KMS-11 (cell line): Measurements from ENCODE around the gene ZBTB32.
"Not testable (repeated sequence)": the region's sequence is repeated elsewhere in the genome, so short reads cannot be mapped to it uniquely, and the experiment has no call there.

ENCODE experiments used
- H2AFZ ChIP-seq: fragments of 200-600 bp; sonication (generic); 2 replicates; pipeline ENCODE4 v1.6.1; 2016; ENCODE audit warnings: antibody characterized with exemption, mixed run types, low read depth
- H3K27ac ChIP-seq: fragments of 200-600 bp; sonication (generic); 2 replicates; pipeline ENCODE4 v1.6.1; 2016; ENCODE audit warnings: mild to moderate bottlenecking, mixed run types
- H3K27me3 ChIP-seq: fragments of 200-600 bp; sonication (generic); 2 replicates; pipeline ENCODE4 v1.6.1; 2017; ENCODE audit warnings: mild to moderate bottlenecking, low read depth, mixed run types, moderate library complexity; ENCODE audit not compliant: insufficient read depth
- H3K36me3 ChIP-seq: fragments of 200-600 bp; sonication (generic); 2 replicates; pipeline ENCODE4 v1.6.1; 2017; ENCODE audit warnings: mild to moderate bottlenecking, mixed run types; ENCODE audit not compliant: insufficient read depth
- H3K4me1 ChIP-seq: fragments of 200-600 bp; sonication (generic); 2 replicates; pipeline ENCODE4 v1.6.1; 2016; ENCODE audit warnings: mild to moderate bottlenecking, low read depth, mixed run types; ENCODE audit not compliant: poor library complexity, severe bottlenecking
- H3K4me2 ChIP-seq: fragments of 200-600 bp; sonication (generic); 2 replicates; pipeline ENCODE4 v1.7.0; 2016; ENCODE audit warnings: mild to moderate bottlenecking, mixed run types
- H3K4me3 ChIP-seq: fragments of 200-600 bp; sonication (generic); IDR thresholded peaks from 2 replicates; pipeline ENCODE4 v1.6.1; 2017; ENCODE audit warnings: low read depth, low read length, mixed read lengths; ENCODE audit not compliant: insufficient read depth
- H3K79me2 ChIP-seq: fragments of 200-600 bp; sonication (generic); 2 replicates; pipeline ENCODE4 v1.6.1; 2016; ENCODE audit warnings: low read depth, mixed run types; ENCODE audit not compliant: insufficient read depth
- H3K9ac ChIP-seq: fragments of 200-600 bp; sonication (generic); 2 replicates; pipeline ENCODE4 v1.6.1; 2016; ENCODE audit warnings: mild to moderate bottlenecking, mixed run types
- H4K20me1 ChIP-seq: fragments of 200-600 bp; sonication (generic); 2 replicates; pipeline ENCODE4 v1.6.1; 2016; ENCODE audit warnings: mild to moderate bottlenecking, mixed run types; ENCODE audit not compliant: insufficient read depth
- CTCF ChIP-seq: fragments of 200-600 bp; sonication (generic); conservative IDR thresholded peaks from 2 replicates; pipeline ENCODE4 v1.6.1; 2017; ENCODE audit warnings: low read depth, mild to moderate bottlenecking, antibody characterized with exemption, low read length, moderate library complexity, mixed read lengths

Gene ZBTB32

GRCh38 chr19:35722461-35722860, 18.1 kb downstream of the ZBTB32 start:
- Histone ChIP-seq H4K20me1 (no peaks in the 10 kb centered on the region), H3K27ac (no peak overlapping the region), H3K4me1 (peaks cover 10% of the 10 kb centered on the region), H3K79me2 (peaks cover 24% of the 10 kb centered on the region), H3K27me3 (no peaks in the 10 kb centered on the region), H3K4me2 (no peak overlapping the region), H3K9ac (no peak overlapping the region), H3K36me3 (no peaks in the 10 kb centered on the region; the same call in 1 of the 2 replicates), H3K4me3 (no peak overlapping the region), H2AFZ (no peak overlapping the region)
- no peak for TF ChIP-seq CTCF

GRCh38 chr19:35722897-35723296, 18.5 kb downstream of the ZBTB32 start:
- Histone ChIP-seq H3K4me2 (no peak overlapping the region), H3K9ac (no peak overlapping the region), H4K20me1 (no peaks in the 10 kb centered on the region), H3K36me3 (no peaks in the 10 kb centered on the region; the same call in 1 of the 2 replicates), H3K27ac (no peak overlapping the region), H2AFZ (no peak overlapping the region), H3K4me3 (no peak overlapping the region), H3K79me2 (peaks cover 24% of the 10 kb centered on the region), H3K4me1 (peaks cover 10% of the 10 kb centered on the region), H3K27me3 (no peaks in the 10 kb centered on the region)
- TF ChIP-seq CTCF = no peak

- no peaks in the 10 kb centered on the region; the same call in 1 of the 2 replicates for H3K36me3 ChIP-seq
- no peak overlapping the region for H3K4me2 ChIP-seq
- no peak for TF ChIP-seq CTCF
- H3K9ac ChIP-seq = no peak overlapping the region
- H3K4me3 ChIP-seq = no peak overlapping the region
- H3K27me3 ChIP-seq = no peaks in the 10 kb centered on the region
- no peaks in the 10 kb centered on the region for H4K20me1 ChIP-seq
- H2AFZ ChIP-seq = no peak overlapping the region
- no peak overlapping the region for H3K27ac ChIP-seq
- H3K4me1 ChIP-seq = peaks cover 10% of the 10 kb centered on the region
- peaks cover 18% of the 10 kb centered on the region for H3K79me2 ChIP-seq
Observed at GRCh38 chr19:35723671-35724070, 19.3 kb downstream of the ZBTB32 start.

- H3K36me3 ChIP-seq, H3K4me2 ChIP-seq, H3K27ac ChIP-seq, H4K20me1 ChIP-seq, H3K27me3 ChIP-seq, H3K4me1 ChIP-seq, H3K4me3 ChIP-seq, H3K9ac ChIP-seq, H2AFZ ChIP-seq: not testable (repeated sequence)
- H3K79me2 ChIP-seq = peaks cover 14% of the 10 kb centered on the region
Observed at GRCh38 chr19:35724132-35724531, 19.8 kb downstream of the ZBTB32 start.

- H3K27ac ChIP-seq = no peak overlapping the region
- peaks cover 3% of the 10 kb centered on the region for H3K4me1 ChIP-seq
- no peaks in the 10 kb centered on the region for H3K27me3 ChIP-seq
- no peaks in the 10 kb centered on the region for H4K20me1 ChIP-seq
- no peaks in the 10 kb centered on the region; the same call in 1 of the 2 replicates for H3K36me3 ChIP-seq
- no peak for TF ChIP-seq CTCF
- no peak overlapping the region for H3K9ac ChIP-seq
- H3K4me3 ChIP-seq = no peak overlapping the region
- H3K4me2 ChIP-seq = no peak overlapping the region
- H2AFZ ChIP-seq = no peak overlapping the region
- peaks cover 9% of the 10 kb centered on the region for H3K79me2 ChIP-seq
Observed at GRCh38 chr19:35724560-35724959, 20.2 kb downstream of the ZBTB32 start.
